T1000 (cell line): ENCODE measurements around the gene NDUFA11.
"Not testable (repeated sequence)": the region's sequence is repeated elsewhere in the genome, so short reads cannot be mapped to it uniquely, and the experiment has no call there.

Source experiments
- DNase-seq: peaks from one replicate; lab custom pipeline; 2025; ENCODE audit warnings: mixed read lengths; lab: John Stamatoyannopoulos, UW

Gene NDUFA11

DNA sequence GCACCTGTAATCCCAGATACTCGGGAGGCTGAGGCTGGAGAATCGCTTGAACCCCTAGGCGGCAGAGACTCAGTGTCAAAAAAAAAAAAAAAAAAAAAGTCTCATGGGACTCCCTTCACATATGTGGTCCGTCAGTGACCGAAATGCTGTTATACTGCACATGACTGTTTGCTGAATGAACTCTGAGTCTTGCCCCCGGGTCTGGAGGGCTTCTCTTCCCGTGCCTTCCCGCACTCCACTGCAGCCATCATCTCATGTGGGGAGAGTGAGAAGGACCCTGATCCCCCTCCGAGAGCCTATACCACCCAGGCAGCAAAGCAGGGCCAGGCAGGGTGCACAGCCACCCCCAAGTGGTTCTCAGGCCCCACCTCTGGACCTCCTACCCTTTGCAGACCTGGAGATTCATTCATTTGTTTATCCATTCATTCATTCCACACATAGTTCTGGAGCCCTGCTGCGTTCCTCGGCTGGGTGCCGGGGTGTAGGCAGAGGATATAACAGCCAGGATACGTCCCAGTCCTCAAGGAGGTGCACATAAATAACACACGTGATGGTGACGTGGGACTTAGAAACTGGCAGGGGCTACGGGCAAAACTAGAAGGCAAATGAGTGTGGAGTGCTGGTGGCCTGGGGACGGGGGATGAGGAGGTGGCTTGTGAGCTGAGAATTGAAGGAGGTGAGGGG, 14.2 kb downstream of the NDUFA11 start:
- DNase-seq = no peak

DNA sequence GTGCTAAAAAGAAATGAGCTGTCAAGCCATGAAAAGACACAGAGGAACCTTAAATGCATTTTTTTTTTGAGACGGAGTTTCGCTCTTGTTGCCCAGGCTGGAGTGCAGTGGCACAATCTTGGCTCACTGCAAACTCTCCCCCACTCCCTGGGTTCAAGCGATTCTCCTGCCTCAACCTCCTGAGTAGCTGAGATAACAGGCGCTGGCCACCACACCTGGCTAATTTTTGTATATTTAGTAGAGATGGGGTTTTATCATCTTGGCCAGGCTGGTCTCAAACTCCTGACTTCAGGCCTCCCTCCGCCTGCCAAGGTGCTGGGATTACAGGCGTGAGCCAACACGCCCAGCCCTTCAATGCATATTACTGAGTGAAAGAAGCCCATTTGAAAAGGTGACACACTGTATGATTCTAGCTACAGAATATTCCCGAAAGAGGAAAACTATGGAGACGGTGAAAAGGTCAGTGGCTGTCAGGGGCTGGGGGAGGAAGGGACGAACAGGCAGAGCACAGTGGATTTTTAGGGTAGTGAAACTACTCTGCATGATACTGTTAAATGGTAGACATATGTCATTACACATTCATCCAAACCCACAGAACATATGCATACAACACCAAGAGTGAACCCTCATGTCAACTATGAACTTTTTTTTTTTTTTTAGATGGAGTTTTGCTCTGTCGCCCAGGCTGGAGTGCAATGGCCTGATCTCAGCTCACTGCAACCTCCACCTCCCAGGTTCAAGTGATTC, 19.4 kb downstream of the NDUFA11 start:
- not testable (repeated sequence) for DNase-seq

DNA sequence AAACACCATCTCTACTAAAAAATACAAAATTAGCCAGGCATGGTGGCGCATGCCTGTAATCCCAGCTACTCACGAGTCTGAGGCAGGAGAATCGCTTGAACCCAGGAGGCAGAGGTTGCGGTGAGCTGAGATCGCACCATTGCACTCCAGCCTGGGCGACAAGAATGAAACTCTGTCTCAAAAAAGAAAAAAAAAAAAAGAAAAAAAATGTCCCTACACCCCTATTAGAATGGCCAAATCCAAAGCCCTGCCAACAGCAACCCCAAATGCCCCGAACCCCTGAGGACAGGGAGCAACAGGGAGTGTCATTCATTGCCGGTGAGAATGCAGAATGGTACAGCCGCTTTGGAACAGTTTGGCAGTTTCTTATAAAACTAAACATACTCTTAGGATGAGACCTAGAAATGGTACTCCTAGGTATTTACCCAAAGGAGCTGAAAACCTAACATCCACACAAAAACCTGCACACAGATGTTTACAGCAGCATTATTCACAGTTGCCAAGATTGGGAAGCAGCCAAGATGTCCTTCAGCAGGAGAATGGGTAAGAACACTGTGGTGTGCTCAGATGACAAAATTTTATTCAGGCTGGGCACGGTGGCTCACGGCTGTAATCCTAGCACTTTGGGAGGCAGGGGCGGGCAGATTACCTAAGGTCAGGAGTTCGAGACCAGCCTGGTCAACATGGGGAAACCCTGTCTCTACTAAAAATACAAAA, 20.3 kb downstream of the NDUFA11 start:
- not testable (repeated sequence) for DNase-seq

DNA sequence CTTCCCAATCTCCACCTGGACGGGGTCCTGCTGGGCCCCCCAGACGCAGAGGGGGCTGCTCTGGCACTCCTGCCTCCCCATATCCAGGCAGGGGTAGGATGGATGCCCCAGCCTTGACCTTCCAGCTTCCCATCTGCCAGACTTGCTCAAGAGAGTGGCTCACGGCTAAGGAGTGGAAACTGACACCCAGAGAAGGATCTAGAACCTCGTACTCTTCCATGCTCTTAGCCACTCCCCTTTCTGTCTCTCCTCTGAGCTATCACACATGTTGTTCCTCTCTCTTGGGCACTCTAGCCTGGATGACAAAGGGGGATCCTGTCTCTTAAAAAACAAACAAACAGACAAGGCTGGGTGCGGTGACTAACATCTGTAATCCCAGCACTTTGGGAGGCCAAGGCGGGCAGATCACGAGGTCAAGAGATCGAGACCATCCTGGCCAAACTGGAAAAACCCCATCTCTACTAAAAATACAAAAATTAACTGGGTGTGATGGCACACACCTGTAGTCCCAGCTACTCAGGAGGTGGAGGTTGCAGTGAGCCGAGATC, 21.1 kb downstream of the NDUFA11 start:
- DNase-seq = no peak

DNA sequence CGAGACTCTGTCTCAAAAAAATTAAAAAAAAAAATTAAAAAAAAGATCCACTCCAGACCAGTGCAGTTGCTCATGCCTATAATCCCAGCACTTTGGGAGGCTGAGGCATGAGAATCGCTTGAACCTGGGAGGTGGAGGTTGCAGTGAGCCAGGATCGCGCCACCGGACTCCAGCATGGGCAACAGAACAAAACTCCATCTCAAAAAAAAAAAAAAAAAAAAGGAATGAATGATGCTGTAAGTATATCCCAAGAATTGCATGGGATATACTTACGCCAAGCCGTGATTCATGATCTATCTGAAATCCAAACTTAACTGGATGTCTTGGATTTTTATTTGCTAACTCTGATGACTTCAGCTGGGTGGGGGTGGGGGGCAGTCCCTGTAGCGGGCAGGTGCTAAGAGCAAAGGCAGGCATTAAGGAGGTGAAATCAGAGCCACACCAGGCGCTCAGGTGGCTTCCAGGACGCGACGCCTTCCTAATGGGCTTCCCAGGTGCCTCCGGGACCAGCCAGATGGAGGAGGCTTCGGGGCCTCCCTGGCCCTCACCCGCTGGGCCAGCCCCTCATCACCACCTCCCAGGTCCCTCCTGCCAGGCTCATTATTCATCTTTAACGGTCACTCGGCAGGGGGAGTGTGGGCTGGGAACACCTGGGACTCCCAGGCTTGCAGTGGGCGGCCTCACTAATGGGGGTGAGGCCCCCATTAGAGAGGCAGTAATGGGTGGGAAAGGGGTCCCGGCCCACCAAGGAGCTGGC, 21.9 kb downstream of the NDUFA11 start:
- no peak for DNase-seq

DNA sequence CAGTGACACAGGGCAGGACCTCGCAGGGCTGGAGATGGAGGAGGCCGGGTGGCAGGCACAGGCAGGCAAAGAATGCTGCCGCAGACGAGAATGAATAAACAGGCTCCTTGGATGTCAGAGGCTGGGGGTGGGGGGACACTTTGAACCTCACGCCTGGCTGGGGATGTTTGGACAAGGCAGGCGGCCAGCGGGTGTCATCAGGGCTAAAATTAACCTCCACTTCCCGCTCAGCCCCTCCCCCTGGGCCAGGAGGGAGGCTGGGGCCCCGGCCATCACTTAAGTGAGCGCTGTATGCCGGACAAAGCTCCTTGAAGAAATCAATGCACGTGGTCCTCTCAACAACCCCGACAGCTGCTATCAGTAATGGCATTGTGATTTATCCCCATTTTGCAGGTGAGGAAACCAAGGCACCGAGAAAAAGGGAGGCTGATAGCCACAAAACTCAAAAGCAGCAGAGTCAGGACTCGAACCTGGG, 22.9 kb downstream of the NDUFA11 start:
- no peak for DNase-seq

DNA sequence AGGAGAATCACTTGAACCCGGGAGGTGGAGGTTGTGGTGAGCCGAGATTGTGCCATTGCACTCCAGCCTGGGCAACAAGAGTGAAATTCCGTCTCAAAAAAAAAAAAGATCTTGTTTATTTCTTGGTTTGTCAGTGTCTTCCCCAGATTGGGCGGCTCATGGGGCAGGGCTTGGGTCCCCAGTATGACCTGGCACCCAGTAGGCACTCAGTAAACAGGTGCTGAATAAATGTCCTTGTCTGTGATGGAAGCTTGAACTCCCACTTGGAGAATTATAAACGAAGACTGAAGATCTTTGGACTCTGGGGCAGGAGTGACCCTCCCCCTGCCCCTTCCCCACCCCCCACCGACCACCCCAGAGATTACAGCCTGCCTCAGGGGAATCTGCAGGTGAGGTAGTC, 23.4 kb downstream of the NDUFA11 start:
- DNase-seq = no peak

DNA sequence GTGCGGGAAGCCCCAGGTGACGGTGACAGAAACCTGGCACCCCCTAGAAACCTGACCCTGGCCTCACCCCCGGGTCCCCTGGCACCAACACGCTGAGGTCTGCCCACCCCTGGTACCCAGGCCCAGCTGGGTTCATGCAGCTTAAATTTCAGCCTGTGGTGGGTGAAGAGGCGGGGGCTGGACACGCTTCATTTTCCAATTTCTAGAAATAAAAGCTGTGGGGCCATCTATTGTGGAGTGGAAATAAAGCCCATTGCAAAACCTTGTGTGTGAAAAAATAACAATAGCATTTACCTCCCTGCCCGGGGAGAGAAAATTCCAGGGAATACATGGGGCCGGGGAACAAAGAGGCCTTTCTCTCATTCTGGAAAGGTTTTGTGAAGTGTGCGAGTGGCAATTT, 25.7 kb downstream of the NDUFA11 start:
- DNase-seq = no peak

DNA sequence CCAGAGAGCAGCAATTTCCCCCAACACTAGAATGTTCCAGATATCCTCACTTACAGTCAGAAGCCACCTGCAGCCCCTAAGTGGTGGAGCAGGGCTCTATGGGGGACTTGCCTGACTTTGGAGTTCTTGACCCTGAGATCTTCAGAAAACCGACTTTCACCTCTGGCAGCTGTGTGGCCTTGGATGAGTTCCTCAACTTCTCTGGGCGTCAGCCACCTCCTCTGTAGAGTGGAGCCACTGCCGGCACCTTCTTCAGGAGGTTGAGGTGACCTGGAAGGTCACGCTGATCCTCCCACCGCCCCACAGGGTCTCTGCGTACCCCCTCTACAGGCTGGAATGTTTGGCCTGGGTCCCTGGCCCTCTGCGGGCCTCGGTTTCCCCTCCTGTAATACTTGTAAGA, 26.2 kb downstream of the NDUFA11 start:
- DNase-seq = no peak

DNA sequence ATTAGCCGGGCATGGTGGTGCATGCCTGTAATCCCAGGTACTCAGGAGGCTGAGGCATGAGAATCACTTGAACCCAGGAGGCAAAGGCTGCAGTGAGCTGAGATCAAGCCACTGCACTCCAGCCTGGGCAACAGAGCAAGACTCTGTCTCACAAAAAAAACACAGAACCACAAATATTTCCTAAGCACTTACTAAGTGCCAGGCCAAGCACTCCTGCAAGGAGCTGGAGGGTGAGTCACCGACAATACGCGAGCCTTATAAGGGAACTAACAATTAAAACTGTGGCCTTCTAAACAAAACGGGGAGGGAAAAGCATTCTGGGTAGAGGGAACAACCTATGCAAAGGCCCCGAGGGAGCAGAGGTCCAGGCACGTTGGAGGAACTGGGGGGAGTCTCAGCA, 29.1 kb downstream of the NDUFA11 start:
- DNase-seq = not testable (repeated sequence)

DNA sequence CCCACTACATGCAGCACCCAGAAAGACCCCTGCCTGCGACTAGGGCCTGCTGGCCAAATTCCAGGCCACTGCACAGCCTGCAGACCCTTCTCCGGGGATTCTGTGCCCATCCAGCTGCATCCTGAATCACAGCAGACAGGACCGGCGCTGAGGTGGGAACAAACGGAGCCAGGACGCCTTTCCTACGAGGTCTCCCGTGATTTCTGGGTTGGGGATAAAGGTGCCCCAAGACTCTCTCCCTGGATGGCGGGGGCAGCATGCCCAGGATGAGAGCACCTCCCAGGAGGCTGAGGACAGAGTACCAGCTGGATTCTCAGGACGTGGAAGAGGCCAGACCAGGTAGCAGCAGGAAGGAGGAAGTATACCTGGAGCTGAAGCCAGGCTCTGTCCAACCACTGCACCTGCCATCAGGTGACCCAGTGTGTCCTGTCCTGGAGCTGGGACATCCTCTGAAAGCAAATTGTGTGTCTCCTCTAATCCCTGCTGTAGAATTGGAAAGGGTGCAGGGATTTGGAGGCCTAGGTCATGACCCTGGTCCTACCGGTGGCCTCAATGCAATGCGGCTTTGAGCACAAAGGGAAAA, 29.9 kb downstream of the NDUFA11 start:
- DNase-seq = no peak

DNA sequence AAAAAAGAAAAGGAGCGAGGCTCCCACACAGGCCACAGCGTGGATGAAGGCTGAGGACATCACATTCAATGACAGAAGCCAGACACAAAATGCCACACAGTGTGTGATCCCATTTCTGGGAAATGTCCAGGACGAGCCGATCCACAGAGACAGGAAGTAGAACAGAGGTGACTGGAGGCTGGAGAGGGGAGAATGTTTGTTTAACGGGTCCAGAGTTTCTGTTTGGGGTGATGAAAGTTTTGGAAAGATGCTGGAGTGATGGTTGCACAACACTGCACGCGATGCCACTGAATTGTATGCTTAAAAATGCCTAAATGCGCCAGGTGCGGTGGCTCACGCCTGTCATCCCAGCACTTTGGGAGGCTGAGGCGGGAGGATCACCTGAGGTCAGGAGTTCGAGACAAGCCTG, 32.6 kb downstream of the NDUFA11 start:
- DNase-seq = no peak

DNA sequence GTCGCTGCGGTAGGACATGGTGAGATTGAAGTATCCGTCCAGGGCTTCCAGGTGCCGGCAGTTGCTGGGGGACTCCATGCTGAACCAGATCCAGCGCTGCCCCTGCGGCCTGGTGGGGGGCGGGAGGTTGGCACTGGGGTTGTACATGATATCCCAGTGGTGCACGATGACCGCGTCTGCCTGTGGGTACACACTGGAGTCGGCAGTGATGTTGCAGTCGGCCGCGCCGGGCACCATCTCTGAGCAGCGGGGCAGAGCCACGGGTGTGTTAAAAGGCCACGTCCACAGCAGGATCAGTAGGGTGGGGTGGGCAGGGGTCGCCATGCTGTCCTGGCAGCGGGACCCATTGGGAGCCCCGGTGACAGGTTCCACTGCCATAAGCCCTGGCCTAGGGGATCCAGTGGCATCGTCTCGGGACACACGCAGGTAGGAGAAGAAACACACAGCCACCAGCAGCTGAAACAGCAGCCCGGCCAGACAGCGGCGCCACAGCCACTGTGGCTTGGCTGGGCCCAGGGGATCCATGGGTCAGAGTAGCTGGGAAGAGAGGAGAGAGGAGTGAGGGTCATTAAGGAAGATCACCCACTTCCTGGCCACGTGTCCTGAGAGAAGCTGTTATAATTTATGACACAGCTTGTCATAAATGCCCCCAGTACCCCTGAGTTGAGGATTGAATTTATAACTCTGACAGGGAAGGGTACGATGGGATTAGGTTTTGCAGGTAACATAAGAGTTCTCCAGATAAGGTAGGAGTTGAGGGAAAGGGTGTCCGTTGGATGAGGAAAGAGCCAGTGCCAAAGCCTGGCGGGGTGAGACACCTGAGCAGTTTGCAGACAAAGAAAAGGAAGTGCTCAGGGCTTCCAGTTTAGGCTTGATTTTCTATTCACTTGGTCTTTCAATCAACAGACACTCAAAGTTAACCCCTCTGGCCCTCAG, 36.1 kb downstream of the NDUFA11 start:
- DNase-seq = no peak

DNA sequence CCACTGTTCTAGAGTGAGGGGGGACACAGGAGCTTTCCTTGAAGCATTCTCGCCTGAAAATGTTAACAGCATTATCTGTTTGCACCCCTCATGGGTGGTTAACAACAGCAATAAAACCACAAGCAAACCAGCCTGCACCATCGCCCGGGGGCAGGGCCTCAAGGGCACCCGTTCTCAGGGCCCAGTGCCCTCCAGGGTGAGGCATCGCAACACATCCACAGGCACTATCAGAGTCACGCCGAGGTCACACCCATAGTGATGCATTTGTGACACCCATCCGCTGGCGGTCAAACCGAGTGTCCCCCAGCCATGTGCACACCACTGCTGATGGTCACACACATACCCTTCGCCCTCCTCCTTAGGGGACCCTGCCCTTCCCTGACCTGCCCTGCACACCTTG, 37.8 kb downstream of the NDUFA11 start:
- DNase-seq = no peak

DNA sequence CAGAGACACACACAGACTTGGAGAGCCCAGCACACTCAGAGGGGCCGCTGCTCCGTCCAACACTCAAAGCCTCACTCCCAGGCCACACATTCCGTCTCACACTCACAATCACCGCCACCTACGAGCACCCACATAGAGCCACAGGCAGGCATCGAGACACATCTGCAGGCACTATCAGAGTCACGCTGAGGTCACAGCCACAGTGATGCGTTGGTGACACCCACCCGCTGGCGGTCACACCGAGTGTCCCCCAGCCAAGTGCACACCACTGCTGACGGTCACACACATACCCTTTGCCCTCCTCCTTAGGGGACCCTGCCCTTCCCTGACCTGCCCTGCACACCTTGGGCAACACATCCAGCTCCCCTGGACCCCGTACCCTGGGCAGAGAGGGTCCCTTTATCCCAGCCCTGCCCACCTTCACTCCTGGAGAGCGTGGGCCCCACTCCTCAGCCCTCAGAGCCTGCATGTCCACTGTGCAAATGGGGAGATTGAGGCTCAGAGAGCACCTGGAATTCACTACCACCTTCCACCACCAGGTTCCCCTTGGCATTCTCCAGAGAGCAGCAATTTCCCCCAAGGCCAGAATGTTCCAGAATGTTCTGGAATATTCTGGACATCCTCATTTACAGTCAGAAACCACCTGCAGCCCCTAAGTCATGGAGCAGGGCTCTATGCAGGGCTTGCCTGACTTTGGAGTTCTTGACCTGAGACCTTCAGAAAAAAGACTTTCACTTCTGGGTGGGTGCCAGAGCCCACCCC, 38.7 kb downstream of the NDUFA11 start:
- DNase-seq = no peak

DNA sequence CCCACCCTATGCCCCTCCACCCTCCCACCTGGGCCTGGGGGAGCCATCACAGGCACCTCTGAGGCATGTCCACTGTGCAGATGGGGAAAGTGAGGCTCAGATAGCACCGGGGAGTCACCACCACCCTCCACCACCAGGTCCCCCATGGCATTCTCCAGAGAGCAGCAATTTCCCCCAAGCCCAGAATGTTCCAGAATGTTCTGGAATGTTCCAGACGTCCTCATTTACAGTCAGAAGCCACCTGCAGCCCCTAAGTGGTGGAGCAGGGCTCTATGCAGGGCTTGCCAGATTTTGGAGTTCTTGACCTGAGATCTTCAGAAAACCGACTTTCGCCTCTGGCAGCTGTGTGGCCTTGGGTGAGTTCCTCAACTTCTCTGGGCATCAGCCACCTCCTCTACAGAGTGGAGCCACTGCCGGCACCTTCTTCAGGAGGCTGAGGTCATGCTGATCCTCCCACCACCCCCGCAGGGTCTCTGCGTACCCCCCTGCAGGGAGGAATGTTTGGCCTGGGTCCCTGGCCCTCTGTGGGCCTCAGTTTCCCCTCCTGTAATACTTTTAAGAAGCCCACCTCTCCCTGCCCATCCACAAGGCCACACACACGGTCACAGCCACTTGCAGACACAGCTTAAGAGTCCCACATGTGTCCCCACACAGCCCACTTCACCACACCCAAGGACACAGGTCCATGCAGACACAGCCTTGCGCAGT, 39.4 kb downstream of the NDUFA11 start:
- no peak for DNase-seq

DNA sequence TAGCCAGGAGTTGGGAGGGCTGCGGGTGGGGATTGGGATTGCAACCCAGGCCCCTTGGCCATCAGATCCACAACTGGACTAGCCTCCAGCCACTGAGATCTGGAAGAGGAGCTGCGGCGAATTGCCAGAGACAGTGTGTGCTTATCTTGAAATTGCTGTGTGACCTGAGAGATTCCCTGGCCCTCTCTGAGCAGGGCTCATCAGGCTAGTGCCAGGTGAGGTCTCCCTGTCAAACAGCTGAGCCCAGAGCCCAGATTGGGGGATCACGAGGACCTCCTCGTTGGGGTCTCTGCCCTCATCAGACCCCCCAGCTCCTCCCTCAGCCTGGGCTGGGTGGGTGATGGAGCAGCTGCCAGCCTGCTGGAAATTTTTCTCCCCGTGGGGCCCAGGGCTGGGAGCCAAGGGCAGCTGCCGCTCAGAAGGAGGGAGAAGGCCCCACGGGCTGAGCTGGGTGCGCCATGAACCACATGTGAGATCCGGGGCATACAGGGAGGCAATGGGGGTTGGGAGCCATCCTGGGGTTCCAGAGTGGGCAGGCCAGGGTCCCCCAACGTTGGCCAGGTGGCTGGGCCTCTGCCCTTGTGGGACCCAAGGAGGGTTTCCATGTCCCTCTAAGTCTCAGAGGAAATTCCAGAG, 40.4 kb downstream of the NDUFA11 start:
- no peak for DNase-seq
